ENCODE measurements around the gene LRRC8C.

DNA sequence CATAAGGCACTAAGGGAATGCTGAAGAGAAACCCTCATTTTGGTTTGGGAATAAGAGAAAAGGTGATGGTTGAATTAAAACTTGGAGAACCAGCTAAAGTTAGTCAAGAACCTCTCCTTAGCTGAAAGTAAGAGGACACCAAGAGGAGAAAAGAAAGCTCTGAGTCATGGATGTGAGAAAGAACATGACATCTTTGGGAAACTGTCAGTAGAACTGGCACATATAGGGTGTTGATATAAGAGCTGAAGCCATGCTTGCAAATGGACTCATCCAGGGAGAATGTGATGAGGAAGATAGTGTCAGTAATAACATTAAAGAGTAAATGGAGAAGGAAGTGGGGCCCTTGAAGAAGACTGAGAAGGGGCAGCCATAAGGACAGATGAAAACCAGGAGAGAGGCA is 54.3 kb downstream of the LRRC8C start:
- TF ChIP-seq, protein P1, sequence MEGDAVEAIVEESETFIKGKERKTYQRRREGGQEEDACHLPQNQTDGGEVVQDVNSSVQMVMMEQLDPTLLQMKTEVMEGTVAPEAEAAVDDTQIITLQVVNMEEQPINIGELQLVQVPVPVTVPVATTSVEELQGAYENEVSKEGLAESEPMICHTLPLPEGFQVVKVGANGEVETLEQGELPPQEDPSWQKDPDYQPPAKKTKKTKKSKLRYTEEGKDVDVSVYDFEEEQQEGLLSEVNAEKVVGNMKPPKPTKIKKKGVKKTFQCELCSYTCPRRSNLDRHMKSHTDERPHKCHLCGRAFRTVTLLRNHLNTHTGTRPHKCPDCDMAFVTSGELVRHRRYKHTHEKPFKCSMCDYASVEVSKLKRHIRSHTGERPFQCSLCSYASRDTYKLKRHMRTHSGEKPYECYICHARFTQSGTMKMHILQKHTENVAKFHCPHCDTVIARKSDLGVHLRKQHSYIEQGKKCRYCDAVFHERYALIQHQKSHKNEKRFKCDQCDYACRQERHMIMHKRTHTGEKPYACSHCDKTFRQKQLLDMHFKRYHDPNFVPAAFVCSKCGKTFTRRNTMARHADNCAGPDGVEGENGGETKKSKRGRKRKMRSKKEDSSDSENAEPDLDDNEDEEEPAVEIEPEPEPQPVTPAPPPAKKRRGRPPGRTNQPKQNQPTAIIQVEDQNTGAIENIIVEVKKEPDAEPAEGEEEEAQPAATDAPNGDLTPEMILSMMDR (IDR thresholded peaks at IDR 0.05; ENCODE audit: borderline replicate concordance, extremely low read depth, low read length, poor library complexity, severe bottlenecking), result no peak
- no peak for TF ChIP-seq EZH2 (IDR thresholded peaks at IDR 0.05; ENCODE audit: borderline replicate concordance, low read depth, low read length, severe bottlenecking)
